Measurements from ENCODE around the gene H2AZ1. TPM values are rescaled to one million over a fixed set of nuclear protein-coding genes. Genes with fewer than 3 reads are reported as not detected.

Gene H2AZ1
- total and polyA plus RNA-seq, 9 of the 15 experiments (the other 6 are each of a cell fraction or from before 2014, with no cell fraction given), result 605 to 4,380 (median 768) TPM

DNA sequence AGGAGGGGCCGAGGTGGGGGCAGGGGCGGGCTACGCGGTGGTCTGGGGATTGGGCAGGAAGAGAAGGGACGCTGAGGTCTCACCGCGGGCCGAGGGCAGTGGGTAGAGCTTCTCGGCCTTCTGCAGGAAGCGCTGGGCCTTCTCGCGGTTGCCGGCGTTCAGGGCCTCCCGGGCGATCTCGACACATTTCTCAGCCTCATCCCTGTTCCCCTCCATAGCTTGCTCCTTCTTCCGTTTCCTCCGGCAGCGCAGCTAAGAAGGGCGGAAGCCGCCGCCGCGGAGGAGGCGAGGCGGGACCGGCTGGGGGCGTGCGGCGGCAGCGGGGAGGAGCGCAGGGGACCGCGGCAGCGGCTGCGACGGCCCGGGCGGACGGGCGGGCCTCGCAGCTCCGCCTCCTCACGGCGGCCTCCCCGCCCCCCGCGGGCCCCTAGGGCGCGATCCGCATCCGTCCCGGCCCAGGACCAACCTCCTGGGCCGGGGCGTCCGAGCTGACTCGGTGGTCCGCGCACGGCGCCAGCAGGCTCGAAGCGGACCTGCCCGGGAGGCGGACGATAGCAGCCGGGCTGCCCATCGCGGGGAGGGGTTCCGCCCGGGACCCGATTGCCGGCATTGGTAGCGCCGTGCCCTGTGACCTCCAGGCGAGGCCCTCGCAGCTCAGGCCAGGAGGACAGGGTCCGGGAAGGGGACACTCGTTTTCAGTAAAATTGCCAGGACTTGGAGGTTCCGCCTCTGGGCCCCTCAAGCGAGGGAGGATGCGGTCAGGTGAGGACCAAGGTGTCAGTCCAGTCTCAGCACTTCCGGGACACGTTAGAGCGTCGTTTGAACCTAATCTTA is 3.5 kb downstream of the H2AZ1 start, which contains the start of gene DNAJB14 (continued):
- TF ChIP-seq NR2C1 (IDR thresholded peaks at IDR 0.05) (peak; percentile 83), NR2C1 (tag; IDR thresholded peaks at IDR 0.05) (peak; percentile 84; the same call in 1 of the 2 replicates), RBBP5 (IDR thresholded peaks at IDR 0.05; ENCODE audit: borderline replicate concordance, insufficient read depth, low read length, poor library complexity, severe bottlenecking) (peak; percentile 58), ZNF140 (CRISPR knock-in tag; IDR thresholded peaks at IDR 0.05) (no peak), ZC3H8 (IDR thresholded peaks at IDR 0.05) (no peak), THAP7 (CRISPR knock-in tag; IDR thresholded peaks at IDR 0.05) (peak; percentile 84; the same call in 1 of the 2 replicates), SRSF1 (IDR thresholded peaks at IDR 0.05; ENCODE audit: low read depth, low read length) (no peak), HMG20A (CRISPR knock-in tag; conservative IDR thresholded peaks at IDR 0.05) (0 out of 2 replicates have a peak, but pooled peaks have one; percentile 51), FOSL1 (tag; conservative IDR thresholded peaks at IDR 0.05) (no peak), TFE3 (CRISPR knock-in tag; IDR thresholded peaks at IDR 0.05) (peak; percentile 17; the same call in 1 of the 2 replicates), MTA1 (IDR thresholded peaks at IDR 0.05; ENCODE audit: borderline replicate concordance) (no peak), SP1 (CRISPR knock-in tag; IDR thresholded peaks at IDR 0.05) (peak; percentile 79), ESRRA (IDR thresholded peaks at IDR 0.05; ENCODE audit: borderline replicate concordance, low read depth) (peak; percentile 43; the same call in 1 of the 2 replicates), PCBP1 (IDR thresholded peaks at IDR 0.05; ENCODE audit: low read depth, low read length, poor library complexity, severe bottlenecking) (peak; percentile 85), ZNF146 (CRISPR knock-in tag; IDR thresholded peaks at IDR 0.05; ENCODE audit: unreplicated experiment) (peak; percentile 14), NR2C2 (CRISPR knock-in tag; IDR thresholded peaks at IDR 0.05) (peak; percentile 85), NR2C2 (tag; IDR thresholded peaks at IDR 0.05) (peak; percentile 93), HNRNPLL (IDR thresholded peaks at IDR 0.05; ENCODE audit: low read depth, low read length, poor library complexity, severe bottlenecking) (peak; percentile 87), RBM17 (IDR thresholded peaks at IDR 0.05; ENCODE audit: borderline replicate concordance, low read depth, low read length) (no peak)
- TF ChIP-seq, protein P1, sequence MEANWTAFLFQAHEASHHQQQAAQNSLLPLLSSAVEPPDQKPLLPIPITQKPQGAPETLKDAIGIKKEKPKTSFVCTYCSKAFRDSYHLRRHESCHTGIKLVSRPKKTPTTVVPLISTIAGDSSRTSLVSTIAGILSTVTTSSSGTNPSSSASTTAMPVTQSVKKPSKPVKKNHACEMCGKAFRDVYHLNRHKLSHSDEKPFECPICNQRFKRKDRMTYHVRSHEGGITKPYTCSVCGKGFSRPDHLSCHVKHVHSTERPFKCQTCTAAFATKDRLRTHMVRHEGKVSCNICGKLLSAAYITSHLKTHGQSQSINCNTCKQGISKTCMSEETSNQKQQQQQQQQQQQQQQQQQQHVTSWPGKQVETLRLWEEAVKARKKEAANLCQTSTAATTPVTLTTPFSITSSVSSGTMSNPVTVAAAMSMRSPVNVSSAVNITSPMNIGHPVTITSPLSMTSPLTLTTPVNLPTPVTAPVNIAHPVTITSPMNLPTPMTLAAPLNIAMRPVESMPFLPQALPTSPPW (CRISPR knock-in tag; IDR thresholded peaks at IDR 0.05), result peak; percentile 74
- TF ChIP-seq, protein P2, sequence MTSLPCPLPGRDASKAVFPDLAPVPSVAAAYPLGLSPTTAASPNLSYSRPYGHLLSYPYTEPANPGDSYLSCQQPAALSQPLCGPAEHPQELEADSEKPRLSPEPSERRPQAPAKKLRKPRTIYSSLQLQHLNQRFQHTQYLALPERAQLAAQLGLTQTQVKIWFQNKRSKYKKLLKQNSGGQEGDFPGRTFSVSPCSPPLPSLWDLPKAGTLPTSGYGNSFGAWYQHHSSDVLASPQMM (CRISPR knock-in tag; IDR thresholded peaks at IDR 0.05), result 0 out of 2 replicates have a peak, but pooled peaks have one; percentile 17

Measured in K562 (cell line).